AG10803 (cell line): ENCODE data around the gene FAM13A.
A peak's percentile ranks its signal among the peaks of the same experiment; 100 is the strongest.
"Not testable (repeated sequence)": the region's sequence is repeated elsewhere in the genome, so short reads cannot be mapped to it uniquely, and the experiment has no call there.

Experiments used
- DNase-seq: peaks from one replicate; pipeline ENCODE4 v3.0.0; 2010; ENCODE audit warnings: low read depth
- H3K4me3 ChIP-seq: 2 replicates; pipeline ENCODE4 v1.5.1; 2011; ENCODE audit warnings: mild to moderate bottlenecking, low read length, control low read depth
- CTCF ChIP-seq: conservative IDR thresholded peaks from 2 replicates; pipeline ENCODE4 v1.5.1; 2011; ENCODE audit warnings: mild to moderate bottlenecking, low read length, control low read depth, inconsistent platforms

FAM13A gene

DNA sequence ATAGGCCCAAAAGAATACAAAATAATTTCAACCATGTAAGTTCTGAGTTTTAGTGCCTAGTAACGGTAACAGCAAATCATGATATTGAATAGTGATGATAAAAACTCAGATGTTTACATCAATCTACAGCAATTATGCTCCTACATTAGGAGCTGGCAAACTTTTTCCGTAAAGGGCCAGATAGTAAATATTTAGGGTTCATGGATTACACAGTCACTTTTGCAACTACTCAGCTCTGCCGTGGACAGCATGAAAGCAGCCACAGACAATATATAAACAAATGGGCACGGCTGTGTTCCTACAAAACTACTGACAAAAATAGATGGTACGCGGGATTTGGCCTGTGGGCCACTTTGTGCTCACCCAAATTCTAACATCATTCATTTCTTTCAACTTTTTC lies 191.5 kb downstream of the FAM13A start:
- DNase-seq = no peak
- TF ChIP-seq CTCF = no peak
- no peak overlapping the region for H3K4me3 ChIP-seq

GRCh38 chr4:88865046-88865445 lies 191.9 kb downstream of the FAM13A start:
- H3K4me3 ChIP-seq = no peak overlapping the region
- no peak for DNase-seq
- no peak for TF ChIP-seq CTCF

- no peak overlapping the region for H3K4me3 ChIP-seq
- DNase-seq = no peak
- TF ChIP-seq CTCF = no peak
These were observed 196.4 kb downstream of the FAM13A start for GRCh38 chr4:88860586-88860985.

- H3K4me3 ChIP-seq = no peak overlapping the region
- DNase-seq = no peak
- TF ChIP-seq CTCF = no peak
These were observed 197.7 kb downstream of the FAM13A start for GRCh38 chr4:88859191-88859812.

DNA sequence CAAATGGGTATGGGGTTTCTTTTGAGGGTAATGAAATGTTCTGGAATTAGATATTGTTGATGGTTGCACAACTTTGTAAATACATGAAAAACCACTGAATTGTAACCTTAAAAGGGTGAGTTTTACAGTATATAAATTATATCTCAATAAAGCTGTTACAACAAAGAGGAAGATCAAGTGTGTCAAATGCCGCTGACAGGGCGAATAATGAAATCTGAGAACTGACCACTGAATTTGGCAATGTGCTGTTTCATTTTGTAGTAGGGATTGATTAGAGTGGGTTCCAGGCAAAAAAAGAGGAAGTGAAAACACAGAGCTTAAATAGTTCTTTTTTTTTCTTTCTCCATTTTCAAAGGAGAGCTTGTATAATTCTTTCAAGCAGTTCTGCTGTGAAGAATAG lies 198.2 kb downstream of the FAM13A start:
- no peak for DNase-seq
- TF ChIP-seq CTCF = no peak

GRCh38 chr4:88857588-88857987 lies 199.4 kb downstream of the FAM13A start:
- TF ChIP-seq CTCF = no peak
- H3K4me3 ChIP-seq = no peak overlapping the region
- DNase-seq = peak; percentile 19

More for the DNA sequence above, 198.2 kb downstream of the FAM13A start:
- no peak overlapping the region for H3K4me3 ChIP-seq

- no peak for TF ChIP-seq CTCF
- no peak for DNase-seq
- no peak overlapping the region for H3K4me3 ChIP-seq
These were observed 202.5 kb downstream of the FAM13A start for GRCh38 chr4:88854481-88854880.

DNA sequence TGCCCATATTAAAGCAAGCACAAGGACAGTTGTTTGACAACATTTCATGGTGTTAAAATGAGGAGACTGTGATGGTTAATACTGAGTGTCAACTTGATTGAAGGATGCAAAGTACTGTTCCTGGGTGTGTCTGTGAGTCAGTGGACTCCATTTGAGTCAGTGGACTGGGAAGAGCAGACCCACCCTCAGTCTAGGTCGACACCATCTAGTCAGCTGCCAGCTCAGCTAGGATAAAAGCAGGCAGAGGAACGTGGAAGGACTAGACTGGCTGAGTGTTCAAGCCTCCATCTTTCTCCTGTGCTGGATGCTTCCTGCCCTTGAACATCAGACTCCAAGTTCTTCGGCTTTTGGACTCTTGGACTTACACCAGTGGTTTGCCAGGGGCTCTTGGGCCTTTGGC lies 203.4 kb downstream of the FAM13A start:
- not testable (repeated sequence) for H3K4me3 ChIP-seq, DNase-seq
